Keratinocyte (primary cell): ENCODE data around the gene OR10V1. TPM values are rescaled to one million over a fixed set of nuclear protein-coding genes. Genes with fewer than 3 reads are reported as not detected.

Experiments used
- DNase-seq: peaks from one replicate; pipeline ENCODE4 v3.0.0-alpha.2; 2011; ENCODE audit warnings: low read depth, missing footprints, low spot score
- FAIRE-seq: peaks from 2 replicates; lab custom pipeline; 2011; peaks lifted over from hg19 to GRCh38; lab: Jason Lieb, UNC
- H2AFZ ChIP-seq: 2 replicates; pipeline ENCODE4 v1.6.0; 2012; ENCODE audit warnings: low read length, control low read depth, inconsistent platforms; ENCODE audit not compliant: control insufficient read depth
- H3K27ac ChIP-seq: 2 replicates; pipeline ENCODE4 v1.5.1; 2011; ENCODE audit warnings: low read length; ENCODE audit not compliant: control insufficient read depth, insufficient read depth
- H3K27me3 ChIP-seq: 3 replicates; pipeline ENCODE4 v1.6.0; 2011; ENCODE audit warnings: low read length; ENCODE audit not compliant: control insufficient read depth, insufficient read depth; ENCODE audit errors: extremely low read depth
- H3K36me3 ChIP-seq, 2 experiments: 2 replicates in 1 of 2; 3 replicates in 1 of 2; pipeline ENCODE4 v1.5.1; 2011; ENCODE audit warnings: low read length in 2 of 2, mild to moderate bottlenecking in 1 of 2; ENCODE audit not compliant: control insufficient read depth in 2 of 2, insufficient read depth in 2 of 2; ENCODE audit errors: extremely low read depth in 1 of 2
- H3K4me1 ChIP-seq: 3 replicates; pipeline ENCODE4 v1.5.1; 2011; ENCODE audit warnings: low read length; ENCODE audit not compliant: control insufficient read depth, insufficient read depth; ENCODE audit errors: extremely low read depth
- H3K4me2 ChIP-seq: 3 replicates; pipeline ENCODE4 v1.6.0; 2011; ENCODE audit warnings: low read depth, low read length; ENCODE audit not compliant: control insufficient read depth, insufficient read depth; ENCODE audit errors: extremely low read depth
- H3K4me3 ChIP-seq, 3 experiments: fragments of 200-600 bp in 1 of 3; sonication (generic) in 1 of 3; 2 replicates in 2 of 3; 3 replicates in 1 of 3; pipeline ENCODE4 v1.5.1; 2011 to 2016; ENCODE audit warnings: low read length in 3 of 3, mild to moderate bottlenecking in 3 of 3, control low read depth in 2 of 3, inconsistent platforms in 1 of 3, low read depth in 1 of 3, mixed read lengths in 1 of 3, mixed run types in 1 of 3, moderate library complexity in 1 of 3; ENCODE audit not compliant: control insufficient read depth in 2 of 3, insufficient read depth in 2 of 3; ENCODE audit errors: extremely low read depth in 1 of 3
- H3K79me2 ChIP-seq: 2 replicates; pipeline ENCODE4 v1.6.0; 2012; ENCODE audit warnings: low read length; ENCODE audit not compliant: control insufficient read depth, insufficient read depth
- H3K9ac ChIP-seq: 3 replicates; pipeline ENCODE4 v1.6.0; 2011; ENCODE audit warnings: low read length; ENCODE audit not compliant: control insufficient read depth, insufficient read depth; ENCODE audit errors: extremely low read depth
- H3K9me1 ChIP-seq: 3 replicates; pipeline ENCODE4 v1.6.0; 2011; ENCODE audit warnings: low read length; ENCODE audit not compliant: control insufficient read depth, insufficient read depth; ENCODE audit errors: extremely low read depth
- H3K9me3 ChIP-seq: 2 replicates; pipeline ENCODE4 v1.5.1; 2012; ENCODE audit warnings: low read depth, low read length; ENCODE audit not compliant: control insufficient read depth
- H4K20me1 ChIP-seq: 3 replicates; pipeline ENCODE4 v1.6.0; 2011; ENCODE audit warnings: low read length; ENCODE audit not compliant: control insufficient read depth, insufficient read depth; ENCODE audit errors: extremely low read depth
- CTCF ChIP-seq, 3 experiments: IDR thresholded peaks in 1 of 3; conservative IDR thresholded peaks in 1 of 3; optimal IDR thresholded peaks in 1 of 3; 2 replicates in 2 of 3; 3 replicates in 1 of 3; pipeline versions ENCODE3 to v1.5.1; 2011; ENCODE audit warnings: low read length in 3 of 3, mild to moderate bottlenecking in 3 of 3, moderate library complexity in 2 of 3, control low read depth in 1 of 3, inconsistent platforms in 1 of 3; ENCODE audit not compliant: insufficient read depth in 2 of 3; ENCODE audit errors: extremely low read depth in 1 of 3
- EZH2 ChIP-seq: IDR thresholded peaks from one replicate; pipeline ENCODE4 v1.6.1; 2012; ENCODE audit warnings: inconsistent platforms, mild to moderate bottlenecking, low read length, moderate library complexity
- dilution Hi-C: fragments of 300-500 bp; cut with MboI; formaldehyde crosslinking; loops from one replicate; pipeline ENCODE4 v1.7.0; 2020; ENCODE audit warnings: low sequenced_read_pairs; ENCODE audit not compliant: extremely low pct_ligation_motif_present
- polyA plus RNA-seq, 5 experiments: library from polyadenylated mRNA; depleted of rRNA in 3 of 5; stranded (reverse) in 3 of 5; stranded (forward) in 1 of 5; unstranded in 1 of 5; fragments of >200 nt; gene quantifications; 1 replicate in 1 of 5; 2 replicates in 3 of 5; 3 replicates in 1 of 5; pipeline versions ENCODE4 v1.2.1 to v1.2.3, GENCODE V29; 2011 to 2012; ENCODE audit warnings: missing spikeins in 2 of 5, low read depth in 1 of 5, low replicate concordance in 1 of 5

OR10V1 gene
- polyA plus RNA-seq, 1 donor (not counting 4 experiments of a cell fraction or from before 2014, with no cell fraction given), result not detected

GRCh38 chr11:59707371-59707770 lies 6.3 kb downstream of the OR10V1 start:
- Histone ChIP-seq H4K20me1 (no peaks in the 10 kb centered on the region), H3K27ac (peak overlapping the region; percentile 76), H3K9me1 (no peaks in the 10 kb centered on the region), H3K4me2 (peak overlapping the region; percentile 29), H2AFZ (peak overlapping the region; percentile 16), H3K9me3 (no peaks in the 10 kb centered on the region), H3K36me3 (no peaks in the 10 kb centered on the region), H3K4me1 (peaks cover 41% of the 10 kb centered on the region), H3K79me2 (no peaks in the 10 kb centered on the region), H3K9ac (peak overlapping the region; percentile 31), H3K27me3 (no peaks in the 10 kb centered on the region), H3K4me3 (peak overlapping the region in 1 of 3 experiments; percentile 7)
- no peak for DNase-seq
- TF ChIP-seq EZH2, result no peak
- FAIRE-seq, result no peak
- dilution Hi-C loops, result no loop called here

DNA sequence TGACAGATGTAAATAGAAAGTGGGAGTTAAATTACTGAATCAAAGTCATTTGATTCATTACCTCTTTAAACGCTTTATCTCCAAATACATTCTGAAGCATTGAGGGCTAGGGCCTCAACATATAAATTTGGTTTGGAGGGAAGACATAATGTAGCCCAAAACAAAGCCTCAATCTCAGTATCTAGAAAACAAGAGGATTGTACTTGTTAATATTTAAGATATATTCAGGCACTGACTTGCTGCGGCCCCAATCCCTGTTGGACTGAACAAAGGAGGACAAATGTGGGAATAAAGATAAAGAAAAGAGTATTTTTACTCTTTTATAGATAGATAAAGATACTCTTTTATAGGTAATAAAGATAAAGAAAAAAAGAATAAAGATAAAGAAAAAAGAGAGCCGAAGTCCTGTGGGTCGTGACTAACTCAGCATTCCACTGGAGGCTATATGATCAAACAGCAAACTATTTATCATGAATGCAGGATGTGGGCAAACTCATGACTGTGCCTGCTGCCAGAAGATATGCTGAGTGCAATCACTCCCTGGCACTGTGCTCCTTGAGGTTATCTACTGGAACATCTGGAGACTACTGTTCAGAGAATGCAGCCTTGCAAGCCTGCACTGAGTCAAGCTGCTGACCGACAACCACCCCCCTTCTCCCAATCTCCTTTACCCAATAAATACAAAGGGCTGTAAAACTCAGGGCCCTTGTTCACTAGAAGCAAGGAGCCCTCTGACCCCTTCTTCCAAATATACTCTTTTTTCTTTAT lies 6.9 kb downstream of the OR10V1 start:
- Histone ChIP-seq H3K9ac (peak overlapping the region; percentile 57), H3K36me3 (no peaks in the 10 kb centered on the region), H3K4me1 (peaks cover 41% of the 10 kb centered on the region), H3K27ac (peak overlapping the region; percentile 93), H4K20me1 (no peaks in the 10 kb centered on the region), H3K79me2 (no peaks in the 10 kb centered on the region), H2AFZ (peak overlapping the region; percentile 87), H3K9me1 (no peaks in the 10 kb centered on the region), H3K4me2 (peak overlapping the region; percentile 46), H3K27me3 (no peaks in the 10 kb centered on the region), H3K4me3 (peak overlapping the region in 1 of 3 experiments; percentile 29), H3K9me3 (no peaks in the 10 kb centered on the region)
- DNase-seq (peak; percentile 88), FAIRE-seq (peak; percentile 99)
- dilution Hi-C loops, result no loop called here
- TF ChIP-seq CTCF (optimal IDR thresholded peaks at IDR 0.05 in 1 of 3, IDR thresholded peaks at IDR 0.05 in 1 of 3, conservative IDR thresholded peaks at IDR 0.05 in 1 of 3; ENCODE audit: extremely low read depth in 1 of 3, insufficient read depth in 2 of 3, low read length in 3 of 3), result no peak
- TF ChIP-seq EZH2, result no peak
